Liver (tissue), 9 donors: Measurements from ENCODE around the gene ZNF574. TPM values are rescaled to one million over a fixed set of nuclear protein-coding genes. Genes with fewer than 3 reads are reported as not detected.
"Not testable (repeated sequence)": the region's sequence is repeated elsewhere in the genome, so short reads cannot be mapped to it uniquely, and the experiment has no call there.

Experiments used
- DNase-seq: peaks from one replicate; pipeline ENCODE4 v3.0.0-alpha.2; 2017; ENCODE audit warnings: low spot score
- H3K27ac ChIP-seq, 2 donors: one replicate each; pipeline ENCODE4 v1.7.0; 2013; ENCODE audit warnings: inconsistent platforms in 2 of 2, low read length in 2 of 2, control low read depth in 1 of 2, low read depth in 1 of 2, mild to moderate bottlenecking in 1 of 2
- H3K27me3 ChIP-seq, 4 donors: one replicate each; pipeline versions ENCODE4 v1.6.1 to v1.7.0; 2013; ENCODE audit warnings: low read length in 3 of 4, inconsistent platforms in 1 of 4, mild to moderate bottlenecking in 1 of 4, moderate library complexity in 1 of 4; ENCODE audit not compliant: control insufficient read depth in 4 of 4, insufficient read depth in 4 of 4
- H3K36me3 ChIP-seq, 4 donors: one replicate each; pipeline versions ENCODE4 v1.6.1 to v1.7.0; 2013; ENCODE audit warnings: low read length in 3 of 4, mild to moderate bottlenecking in 3 of 4, low read depth in 1 of 4, moderate library complexity in 1 of 4; ENCODE audit not compliant: control insufficient read depth in 4 of 4, insufficient read depth in 3 of 4
- H3K4me1 ChIP-seq, 4 donors: one replicate each; pipeline versions ENCODE4 v1.6.1 to v1.7.0; 2013; ENCODE audit warnings: low read length in 3 of 4, mild to moderate bottlenecking in 3 of 4, moderate library complexity in 1 of 4; ENCODE audit not compliant: control insufficient read depth in 4 of 4, insufficient read depth in 4 of 4
- H3K4me3 ChIP-seq, 3 donors: one replicate each; pipeline versions ENCODE4 v1.6.1 to v1.7.0; 2013; ENCODE audit warnings: low read length in 3 of 3, control low read depth in 1 of 3, low read depth in 1 of 3, mild to moderate bottlenecking in 1 of 3
- H3K9ac ChIP-seq, 2 donors: one replicate each; pipeline ENCODE4 v1.7.0; 2013; ENCODE audit warnings: low read length in 2 of 2, mild to moderate bottlenecking in 2 of 2, moderate library complexity in 2 of 2, control low read depth in 1 of 2, low read depth in 1 of 2
- H3K9me3 ChIP-seq, 4 donors: one replicate each; pipeline versions ENCODE4 v1.6.1 to v1.7.0; 2013; ENCODE audit warnings: low read length in 3 of 4; ENCODE audit not compliant: control insufficient read depth in 4 of 4
- ATF3 ChIP-seq: IDR thresholded peaks from 2 replicates; pipeline ENCODE4 v1.6.1; 2016; ENCODE audit warnings: antibody characterized with exemption
- EGR1 ChIP-seq, 2 donors: IDR thresholded peaks; 2 replicates each; pipeline ENCODE4 v1.6.1; 2016 to 2018; ENCODE audit warnings: antibody characterized with exemption in 2 of 2, low read depth in 2 of 2
- FOXA2 ChIP-seq: IDR thresholded peaks from 2 replicates; pipeline ENCODE4 v1.6.1; 2016; ENCODE audit warnings: antibody characterized with exemption
- GABPA ChIP-seq, 2 donors: IDR thresholded peaks in 1 of 2; conservative IDR thresholded peaks in 1 of 2; 2 replicates each; pipeline ENCODE4 v1.6.1; 2016; ENCODE audit warnings: antibody characterized with exemption in 2 of 2, mild to moderate bottlenecking in 1 of 2, moderate library complexity in 1 of 2
- HNF4A ChIP-seq, 2 donors: conservative IDR thresholded peaks; 2 replicates each; pipeline ENCODE4 v1.6.1; 2016; ENCODE audit warnings: antibody characterized with exemption in 2 of 2, mild to moderate bottlenecking in 2 of 2
- JUND ChIP-seq, 2 donors: IDR thresholded peaks; 2 replicates each; pipeline ENCODE4 v1.6.1; 2016; ENCODE audit warnings: antibody characterized with exemption in 2 of 2
- RAD21 ChIP-seq, 2 donors: IDR thresholded peaks; 2 replicates each; pipeline ENCODE4 v1.6.1; 2016; ENCODE audit warnings: antibody characterized with exemption in 2 of 2, mild to moderate bottlenecking in 2 of 2
- RXRA ChIP-seq, 2 donors: IDR thresholded peaks; 2 replicates each; pipeline ENCODE4 v1.6.1; 2017 to 2018; ENCODE audit warnings: antibody characterized with exemption in 2 of 2, mild to moderate bottlenecking in 1 of 2
- TAF1 ChIP-seq: conservative IDR thresholded peaks from 2 replicates; pipeline ENCODE4 v1.6.1; 2016; ENCODE audit warnings: antibody characterized with exemption, mild to moderate bottlenecking
- WGBS: extraction: QIAGEN DNeasy Blood & Tissue Kit; methylation state at CpG from one replicate; pipeline ENCODE4 v1.1.7; 2013; 5-methylcytosine and 5-hydroxymethylcytosine counted together
- polyA plus RNA-seq, 2 donors: library from polyadenylated mRNA; stranded (reverse) in 1 of 2; unstranded in 1 of 2; fragments of 200-250 nt in 1 of 2; fragments of >200 nt in 1 of 2; fragmentation: Nextera tagmentation in 1 of 2; extraction: Ambion mirVana in 1 of 2; gene quantifications; one replicate each; pipeline versions ENCODE4 v1.2.1 to v1.2.3, GENCODE V29; 2013 to 2015
- total RNA-seq, 2 donors: library from RNA; depleted of rRNA; stranded (reverse); fragments of >200 nt; gene quantifications; one replicate each; pipeline ENCODE4 v1.2.3, GENCODE V29; 2014
- donor health status: healthy.
- donor health status: healthy.
- donor health status: healthy.
- donor health status: healthy.
- donor health status: healthy.

Gene ZNF574
- total and polyA plus RNA-seq, 4 donors, result 3.3 to 7.4 (median 6.5) TPM

GRCh38 chr19:42099336-42099925, 23.5 kb downstream of the ZNF574 start:
- Histone ChIP-seq H3K9ac (no peak overlapping the region), H3K4me1 (no peaks in the 10 kb centered on the region), H3K9me3 (no peaks in the 10 kb centered on the region), H3K36me3 (peaks cover 0 to 1% (median 0%) of the 10 kb centered on the region in 4 donors), H3K27me3 (peaks cover 0 to 3% (median 0%) of the 10 kb centered on the region in 4 donors), H3K27ac (no peak overlapping the region), H3K4me3 (no peak overlapping the region)
- DNase-seq, result no peak
- no peak for TF ChIP-seq HNF4A (conservative IDR thresholded peaks at IDR 0.05)
- no peak for TF ChIP-seq JUND (IDR thresholded peaks at IDR 0.05)
- no peak for TF ChIP-seq EGR1 (IDR thresholded peaks at IDR 0.05; ENCODE audit: low read depth in 2 of 2)
- no peak for TF ChIP-seq GABPA (IDR thresholded peaks at IDR 0.05 in 1 of 2, conservative IDR thresholded peaks at IDR 0.05 in 1 of 2)
- TF ChIP-seq FOXA2, result no peak
- TF ChIP-seq ATF3, result no peak
- no peak for TF ChIP-seq RXRA (IDR thresholded peaks at IDR 0.05)
- 76% methylated on average over 6 of the region's 6 CpGs for WGBS

GRCh38 chr19:42100241-42100640, 24.3 kb downstream of the ZNF574 start:
- WGBS, result 95% methylated on average over 10 of the region's 10 CpGs
- H3K9me3 ChIP-seq, result not testable (repeated sequence)

GRCh38 chr19:42102877-42103276, 26.9 kb downstream of the ZNF574 start:
- H3K27ac ChIP-seq, result no peak overlapping the region
- H3K9ac ChIP-seq, result no peak overlapping the region
- no peaks in the 10 kb centered on the region for H3K4me1 ChIP-seq
- DNase-seq, result no peak
- no peak overlapping the region for H3K4me3 ChIP-seq
- 92% methylated on average over 2 of the region's 2 CpGs for WGBS
- peaks cover 0 to 1% (median 0%) of the 10 kb centered on the region in 4 donors for H3K36me3 ChIP-seq
- peaks cover 0 to 3% (median 0%) of the 10 kb centered on the region in 4 donors for H3K27me3 ChIP-seq
- TF ChIP-seq HNF4A (conservative IDR thresholded peaks at IDR 0.05) (no peak), TAF1 (no peak), JUND (IDR thresholded peaks at IDR 0.05) (no peak), RAD21 (IDR thresholded peaks at IDR 0.05) (no peak)
- H3K9me3 ChIP-seq, result no peaks in the 10 kb centered on the region

More at GRCh38 chr19:42100241-42100640, 24.3 kb downstream of the ZNF574 start:
- H3K36me3 ChIP-seq, H3K4me1 ChIP-seq, H3K9ac ChIP-seq, DNase-seq, H3K4me3 ChIP-seq, H3K27me3 ChIP-seq, H3K27ac ChIP-seq: not testable (repeated sequence)

- H3K4me3 ChIP-seq, result no peak overlapping the region
- H3K27ac ChIP-seq, result no peak overlapping the region
- H3K27me3 ChIP-seq, result peaks cover 0 to 3% (median under 1%) of the 10 kb centered on the region in 4 donors
- DNase-seq, result no peak
- TF ChIP-seq EGR1 (IDR thresholded peaks at IDR 0.05; ENCODE audit: low read depth in 2 of 2), result no peak
- H3K9ac ChIP-seq, result no peak overlapping the region
- H3K36me3 ChIP-seq, result no peaks in the 10 kb centered on the region
- no peaks in the 10 kb centered on the region for H3K9me3 ChIP-seq
- no peaks in the 10 kb centered on the region for H3K4me1 ChIP-seq
- 59% methylated on average over 2 of the region's 2 CpGs for WGBS
These were observed 29.4 kb downstream of the ZNF574 start for GRCh38 chr19:42105368-42105767.
